Tibial artery (tissue), 4 donors: ENCODE results near the gene NRROS.

Experiments
- DNase-seq, 2 donors: peaks; one replicate each; pipeline ENCODE4 v3.0.0-alpha.2; 2019
- H3K27ac ChIP-seq, 2 donors: fragments of 200-600 bp; sonication (generic) in 1 of 2; 1 replicate in 1 of 2; 2 replicates in 1 of 2; pipeline ENCODE4 v1.5.1; 2018 to 2019; ENCODE audit warnings: mild to moderate bottlenecking in 1 of 2
- H3K27me3 ChIP-seq, 2 donors: fragments of 200-600 bp; sonication (generic) in 1 of 2; one replicate each; pipeline versions ENCODE4 v1.5.1 to v1.6.0; 2016 to 2019
- H3K36me3 ChIP-seq, 3 donors: fragments of 200-600 bp; sonication (generic) in 2 of 3; one replicate each; pipeline ENCODE4 v1.5.1; 2016 to 2019; ENCODE audit warnings: mild to moderate bottlenecking in 2 of 3
- H3K4me1 ChIP-seq, 4 donors: fragments of 200-600 bp; sonication (generic) in 2 of 4; 1 replicate in 3 of 4; 2 replicates in 1 of 4; pipeline ENCODE4 v1.5.1; 2016 to 2019
- H3K4me3 ChIP-seq, 2 donors: fragments of 200-600 bp; sonication (generic) in 1 of 2; 1 replicate in 1 of 2; 2 replicates in 1 of 2; pipeline ENCODE4 v1.5.1; 2018 to 2019; ENCODE audit warnings: mild to moderate bottlenecking in 2 of 2
- H3K9me3 ChIP-seq, 3 donors: fragments of 200-600 bp; sonication (generic) in 1 of 3; one replicate each; pipeline ENCODE4 v1.5.1; 2016 to 2019
- intact Hi-C: fragments of 100-400 bp; cut with DNase I; formaldehyde crosslinking; loops from one replicate; pipeline ENCODE4 v1.15.0; 2023; ENCODE audit warnings: low total_unique reads
- TF ChIP-seq, protein P1 (sequence below), 2 experiments: fragments of 200-600 bp in 1 of 2; fragments of 450-650 bp in 1 of 2; IDR thresholded peaks; one replicate each; pipeline ENCODE4 v1.5.1; 2017 to 2019; ENCODE audit warnings: antibody characterized with exemption in 2 of 2, mild to moderate bottlenecking in 1 of 2, moderate library complexity in 1 of 2

NRROS gene

DNA sequence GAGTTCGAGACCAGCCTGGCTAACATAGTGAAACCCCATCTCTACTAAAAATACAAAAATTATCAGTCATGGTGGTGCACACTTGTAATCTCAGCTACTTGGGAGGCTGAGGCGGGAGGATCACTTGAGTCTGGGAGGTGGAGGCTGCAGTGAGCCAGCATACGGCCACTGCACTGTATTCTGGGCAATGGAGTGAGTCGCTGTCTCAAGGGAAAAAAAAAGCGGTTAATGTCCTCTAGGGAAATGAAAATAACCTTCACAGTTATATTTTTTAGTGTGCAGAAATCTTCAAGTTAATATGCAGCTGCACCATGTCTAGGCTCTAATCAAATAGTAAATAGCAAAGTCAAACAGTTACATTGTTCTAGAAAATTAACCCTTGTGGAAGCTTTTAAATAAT lies 57.8 kb downstream of the NRROS start:
- TF ChIP-seq, protein P1, sequence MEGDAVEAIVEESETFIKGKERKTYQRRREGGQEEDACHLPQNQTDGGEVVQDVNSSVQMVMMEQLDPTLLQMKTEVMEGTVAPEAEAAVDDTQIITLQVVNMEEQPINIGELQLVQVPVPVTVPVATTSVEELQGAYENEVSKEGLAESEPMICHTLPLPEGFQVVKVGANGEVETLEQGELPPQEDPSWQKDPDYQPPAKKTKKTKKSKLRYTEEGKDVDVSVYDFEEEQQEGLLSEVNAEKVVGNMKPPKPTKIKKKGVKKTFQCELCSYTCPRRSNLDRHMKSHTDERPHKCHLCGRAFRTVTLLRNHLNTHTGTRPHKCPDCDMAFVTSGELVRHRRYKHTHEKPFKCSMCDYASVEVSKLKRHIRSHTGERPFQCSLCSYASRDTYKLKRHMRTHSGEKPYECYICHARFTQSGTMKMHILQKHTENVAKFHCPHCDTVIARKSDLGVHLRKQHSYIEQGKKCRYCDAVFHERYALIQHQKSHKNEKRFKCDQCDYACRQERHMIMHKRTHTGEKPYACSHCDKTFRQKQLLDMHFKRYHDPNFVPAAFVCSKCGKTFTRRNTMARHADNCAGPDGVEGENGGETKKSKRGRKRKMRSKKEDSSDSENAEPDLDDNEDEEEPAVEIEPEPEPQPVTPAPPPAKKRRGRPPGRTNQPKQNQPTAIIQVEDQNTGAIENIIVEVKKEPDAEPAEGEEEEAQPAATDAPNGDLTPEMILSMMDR (IDR thresholded peaks at IDR 0.05), result no peak

GRCh38 chr3:196699749-196700148 lies 60.3 kb downstream of the NRROS start:
- no peak for DNase-seq
- H3K36me3 ChIP-seq, result no peaks in the 10 kb centered on the region
- TF ChIP-seq, protein P1 (IDR thresholded peaks at IDR 0.05), result no peak
- no peak overlapping the region for H3K4me3 ChIP-seq
- H3K27me3 ChIP-seq, result no peaks in the 10 kb centered on the region
- H3K27ac ChIP-seq, result no peak overlapping the region
- H3K9me3 ChIP-seq, result no peaks in the 10 kb centered on the region
- intact Hi-C loops, result no loop called here
- no peaks in the 10 kb centered on the region for H3K4me1 ChIP-seq

More for the DNA sequence above, 57.8 kb downstream of the NRROS start:
- no peak overlapping the region for H3K27ac ChIP-seq
- no peak for DNase-seq
- no peaks in the 10 kb centered on the region for H3K4me1 ChIP-seq
- H3K4me3 ChIP-seq, result no peak overlapping the region
- no peaks in the 10 kb centered on the region for H3K9me3 ChIP-seq
- intact Hi-C loops, result no loop called here
- H3K27me3 ChIP-seq, result peaks cover 0 to 8% of the 10 kb centered on the region in 2 donors
- H3K36me3 ChIP-seq, result no peaks in the 10 kb centered on the region

GRCh38 chr3:196700801-196701200 lies 61.3 kb downstream of the NRROS start:
- no peak overlapping the region for H3K27ac ChIP-seq
- no peaks in the 10 kb centered on the region for H3K4me1 ChIP-seq
- H3K36me3 ChIP-seq, result no peaks in the 10 kb centered on the region
- TF ChIP-seq, protein P1 (IDR thresholded peaks at IDR 0.05), result no peak
- H3K27me3 ChIP-seq, result no peaks in the 10 kb centered on the region
- intact Hi-C loops, result no loop called here
- no peak for DNase-seq
- H3K4me3 ChIP-seq, result no peak overlapping the region
- H3K9me3 ChIP-seq, result no peaks in the 10 kb centered on the region

- DNase-seq, result no peak
- TF ChIP-seq, protein P1 (IDR thresholded peaks at IDR 0.05), result no peak
- no peak overlapping the region for H3K27ac ChIP-seq
- H3K27me3 ChIP-seq, result no peaks in the 10 kb centered on the region
- peaks cover 0 to 4% (median 2%) of the 10 kb centered on the region in 4 donors for H3K4me1 ChIP-seq
- H3K36me3 ChIP-seq, result no peaks in the 10 kb centered on the region
- no peak overlapping the region for H3K4me3 ChIP-seq
- H3K9me3 ChIP-seq, result no peaks in the 10 kb centered on the region
- intact Hi-C loops, result no loop called here
Observed at GRCh38 chr3:196706327-196706726, 66.8 kb downstream of the NRROS start.

GRCh38 chr3:196706731-196707130 lies 67.2 kb downstream of the NRROS start:
- no peak for DNase-seq
- intact Hi-C loops, result no loop called here
- H3K9me3 ChIP-seq, result no peaks in the 10 kb centered on the region
- no peaks in the 10 kb centered on the region for H3K36me3 ChIP-seq
- TF ChIP-seq, protein P1 (IDR thresholded peaks at IDR 0.05), result no peak
- peaks cover 0 to 7% (median 5%) of the 10 kb centered on the region in 4 donors for H3K4me1 ChIP-seq
- H3K27me3 ChIP-seq, result no peaks in the 10 kb centered on the region
- H3K4me3 ChIP-seq, result no peak overlapping the region
- H3K27ac ChIP-seq, result no peak overlapping the region

- DNase-seq, result no peak
- intact Hi-C loops, result no loop called here
- no peaks in the 10 kb centered on the region for H3K27me3 ChIP-seq
- TF ChIP-seq, protein P1 (IDR thresholded peaks at IDR 0.05), result no peak
- no peak overlapping the region for H3K4me3 ChIP-seq
- peaks cover 0 to 7% (median 5%) of the 10 kb centered on the region in 4 donors for H3K4me1 ChIP-seq
- no peak overlapping the region for H3K27ac ChIP-seq
- H3K9me3 ChIP-seq, result no peaks in the 10 kb centered on the region
- H3K36me3 ChIP-seq, result no peaks in the 10 kb centered on the region
Observed at GRCh38 chr3:196707566-196707965, 68.1 kb downstream of the NRROS start.
